A673 (cell line): ENCODE measurements around the gene LRTM2. TPM values are rescaled to one million over a fixed set of nuclear protein-coding genes. Genes with fewer than 3 reads are reported as not detected.

ENCODE experiments used
- BruUV-seq: library from RNA; stranded (reverse); fragments of 400-500 nt; replicated peaks from 2 replicates; lab custom pipeline; 2021; lab: Mats Ljungman, UMichigan
- CTCF ChIA-PET: fragments of 300-600 bp; sonication (Branson Sonifier 250); formaldehyde crosslinking; loops from one replicate; lab custom pipeline; 2022; ENCODE audit warnings: antibody characterized with exemption; lab: Charles Lee
- POLR2A ChIA-PET: fragments of 300-600 bp; sonication (Branson Sonifier 250); formaldehyde crosslinking; loops from one replicate; lab custom pipeline; 2022; ENCODE audit warnings: antibody characterized with exemption; ENCODE audit not compliant: low non-redundant PET; lab: Charles Lee
- DNase-seq: peaks from one replicate; pipeline ENCODE4 v3.0.0-alpha.2; 2015; ENCODE audit warnings: low spot score
- H3K27ac ChIP-seq: fragments of 200-600 bp; sonication (generic); 2 replicates; pipeline ENCODE4 v1.5.1; 2016; ENCODE audit warnings: mixed run types, low read depth, mild to moderate bottlenecking, mixed read lengths, antibody characterized with exemption, low read length; ENCODE audit not compliant: poor library complexity, severe bottlenecking
- H3K27me3 ChIP-seq: fragments of 200-600 bp; sonication (generic); replicated peaks from 2 replicates; pipeline ENCODE4 v1.6.1; 2017; ENCODE audit warnings: mixed run types, low read depth, mild to moderate bottlenecking, mixed read lengths, antibody characterized with exemption, low read length; ENCODE audit not compliant: insufficient read depth, poor library complexity
- H3K36me3 ChIP-seq: fragments of 200-600 bp; sonication (generic); 2 replicates; pipeline ENCODE4 v1.6.1; 2016; ENCODE audit warnings: mixed run types, mild to moderate bottlenecking, mixed read lengths, antibody characterized with exemption, low read length; ENCODE audit not compliant: insufficient read depth, poor library complexity, severe bottlenecking
- H3K4me1 ChIP-seq: fragments of 200-600 bp; sonication (generic); 2 replicates; pipeline ENCODE4 v1.6.1; 2017; ENCODE audit warnings: mixed run types, mild to moderate bottlenecking, mixed read lengths, antibody characterized with exemption, low read length; ENCODE audit not compliant: insufficient read depth, poor library complexity, severe bottlenecking
- H3K4me3 ChIP-seq: fragments of 200-600 bp; sonication (generic); 2 replicates; pipeline ENCODE4 v1.5.1; 2016; ENCODE audit warnings: low read depth, mixed run types, mild to moderate bottlenecking, mixed read lengths, low read length; ENCODE audit not compliant: poor library complexity, severe bottlenecking
- H3K9me3 ChIP-seq: fragments of 200-600 bp; sonication (generic); 2 replicates; pipeline ENCODE4 v1.6.1; 2016; ENCODE audit warnings: mixed run types, low read depth, mild to moderate bottlenecking, mixed read lengths, antibody characterized with exemption, low read length; ENCODE audit not compliant: poor library complexity, severe bottlenecking
- CTCF ChIP-seq: fragments of 300-800, 200-600 bp; sonication (generic); conservative IDR thresholded peaks from 2 replicates; pipeline ENCODE4 v1.5.1; 2017; ENCODE audit warnings: low read depth, mild to moderate bottlenecking, antibody characterized with exemption, low read length, moderate library complexity, mixed read lengths
- EZH2 ChIP-seq: fragments of 200-600 bp; sonication (generic); IDR thresholded peaks from 2 replicates; pipeline ENCODE4 v1.6.1; 2017; ENCODE audit warnings: borderline replicate concordance, low read depth, mild to moderate bottlenecking, mixed read lengths, antibody characterized with exemption, low read length; ENCODE audit not compliant: poor library complexity, severe bottlenecking
- intact Hi-C: fragments of 100-400 bp; cut with micrococcal nuclease; formaldehyde crosslinking; loops from one replicate; pipeline ENCODE4 v1.10.0; 2022; ENCODE audit not compliant: unreplicated experiment
- total RNA-seq: library from RNA; stranded (reverse); gene quantifications from 2 replicates; pipeline ENCODE4 v1.2.3, GENCODE V29; 2021

LRTM2 gene
- total RNA-seq, 1 experiment from 2014 or later = not detected

- intact Hi-C loops = no loop called here
- Histone ChIP-seq H3K9me3 (no peaks in the 10 kb centered on the region), H3K4me3 (no peak overlapping the region), H3K4me1 (peaks cover 54% of the 10 kb centered on the region), H3K36me3 (no peaks in the 10 kb centered on the region), H3K27me3 (no peaks in the 10 kb centered on the region), H3K27ac (no peak overlapping the region)
- POLR2A ChIA-PET = no interaction called here
- TF ChIP-seq CTCF (no peak), EZH2 (no peak)
- CTCF ChIA-PET = no interaction called here
- DNase-seq = no peak
- BruUV-seq = no TSS peak
Observed at GRCh38 chr12:1848146-1848545, 27.8 kb downstream of the LRTM2 start.

GRCh38 chr12:1848745-1849144 is 28.4 kb downstream of the LRTM2 start:
- Histone ChIP-seq H3K36me3 (no peaks in the 10 kb centered on the region), H3K27ac (no peak overlapping the region), H3K9me3 (no peaks in the 10 kb centered on the region), H3K4me3 (no peak overlapping the region), H3K4me1 (peaks cover 48% of the 10 kb centered on the region), H3K27me3 (no peaks in the 10 kb centered on the region)
- intact Hi-C loops = no loop called here
- ChIA-PET CTCF (no interaction called here), POLR2A (no interaction called here)
- DNase-seq = no peak
- TF ChIP-seq EZH2 (no peak), CTCF (no peak)
- BruUV-seq = no TSS peak

- ChIA-PET POLR2A (no interaction called here), CTCF (no interaction called here)
- BruUV-seq = no TSS peak
- Histone ChIP-seq H3K9me3 (peaks cover 11% of the 10 kb centered on the region), H3K27ac (peak overlapping the region; percentile 58), H3K4me3 (no peak overlapping the region), H3K4me1 (peaks cover 33% of the 10 kb centered on the region), H3K36me3 (no peaks in the 10 kb centered on the region), H3K27me3 (no peaks in the 10 kb centered on the region)
- intact Hi-C loops = no loop called here
- DNase-seq = peak; percentile 84
- TF ChIP-seq CTCF = no peak
- no peak for TF ChIP-seq EZH2
Observed at GRCh38 chr12:1851151-1851701, 30.9 kb downstream of the LRTM2 start.
